Measurements from ENCODE around the gene ZNF184. TPM values are rescaled to one million over a fixed set of nuclear protein-coding genes. Genes with fewer than 3 reads are reported as not detected.
A peak's percentile ranks its signal among the peaks of the same experiment; 100 is the strongest.

The ZNF184 gene
- total and polyA plus RNA-seq, 8 donors, result 1.8 to 21.0 (median 4.5) TPM; not detected in 1

GRCh38 chr6:27477318-27478013, 4.6 kb upstream of the ZNF184 start:
- H3K4me3 ChIP-seq, result peak overlapping the region in 2 of 4 donors; percentile 49 to 79
- no peaks in the 10 kb centered on the region for H3K9me3 ChIP-seq
- DNase-seq, result no peak
- no peaks in the 10 kb centered on the region for H3K27me3 ChIP-seq
- peak overlapping the region in 2 of 5 donors; percentile 97 to 99 for H3K27ac ChIP-seq
- no peaks in the 10 kb centered on the region for H3K36me3 ChIP-seq
- no peak for TF ChIP-seq EP300 (IDR thresholded peaks at IDR 0.05)
- TF ChIP-seq, protein P1, sequence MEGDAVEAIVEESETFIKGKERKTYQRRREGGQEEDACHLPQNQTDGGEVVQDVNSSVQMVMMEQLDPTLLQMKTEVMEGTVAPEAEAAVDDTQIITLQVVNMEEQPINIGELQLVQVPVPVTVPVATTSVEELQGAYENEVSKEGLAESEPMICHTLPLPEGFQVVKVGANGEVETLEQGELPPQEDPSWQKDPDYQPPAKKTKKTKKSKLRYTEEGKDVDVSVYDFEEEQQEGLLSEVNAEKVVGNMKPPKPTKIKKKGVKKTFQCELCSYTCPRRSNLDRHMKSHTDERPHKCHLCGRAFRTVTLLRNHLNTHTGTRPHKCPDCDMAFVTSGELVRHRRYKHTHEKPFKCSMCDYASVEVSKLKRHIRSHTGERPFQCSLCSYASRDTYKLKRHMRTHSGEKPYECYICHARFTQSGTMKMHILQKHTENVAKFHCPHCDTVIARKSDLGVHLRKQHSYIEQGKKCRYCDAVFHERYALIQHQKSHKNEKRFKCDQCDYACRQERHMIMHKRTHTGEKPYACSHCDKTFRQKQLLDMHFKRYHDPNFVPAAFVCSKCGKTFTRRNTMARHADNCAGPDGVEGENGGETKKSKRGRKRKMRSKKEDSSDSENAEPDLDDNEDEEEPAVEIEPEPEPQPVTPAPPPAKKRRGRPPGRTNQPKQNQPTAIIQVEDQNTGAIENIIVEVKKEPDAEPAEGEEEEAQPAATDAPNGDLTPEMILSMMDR (IDR thresholded peaks at IDR 0.05), result no peak
- WGBS, 5 donors, result 56 to 73% (median 63%) methylated on average over 8 of the region's 8 CpGs
- intact Hi-C loops (cut with DNase I; ENCODE audit: low total_unique reads), result no loop called here
- peaks cover 0 to 25% (median 16%) of the 10 kb centered on the region in 4 donors for H3K4me1 ChIP-seq

DNA sequence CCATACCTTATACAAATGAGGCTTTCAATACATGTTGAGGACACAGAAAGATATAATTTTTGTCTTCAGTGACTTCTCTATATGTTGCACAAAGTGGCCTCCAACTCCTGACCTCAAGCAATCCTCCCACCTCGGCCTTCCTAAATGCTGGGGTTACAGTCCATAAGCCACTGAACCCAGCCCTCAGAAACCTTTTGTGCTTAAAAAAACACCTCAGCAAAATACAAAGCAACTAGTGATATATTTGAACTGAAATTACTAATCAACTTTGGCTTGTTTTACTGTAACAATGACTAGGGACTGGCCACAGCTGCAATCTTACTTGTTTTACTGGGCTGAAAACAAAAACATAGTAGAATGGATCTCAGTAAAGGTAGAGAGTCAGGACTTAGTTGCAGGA, 3.2 kb upstream of the ZNF184 start:
- intact Hi-C loops (cut with DNase I; ENCODE audit: low total_unique reads), result no loop called here
- no peaks in the 10 kb centered on the region for H3K36me3 ChIP-seq

DNA sequence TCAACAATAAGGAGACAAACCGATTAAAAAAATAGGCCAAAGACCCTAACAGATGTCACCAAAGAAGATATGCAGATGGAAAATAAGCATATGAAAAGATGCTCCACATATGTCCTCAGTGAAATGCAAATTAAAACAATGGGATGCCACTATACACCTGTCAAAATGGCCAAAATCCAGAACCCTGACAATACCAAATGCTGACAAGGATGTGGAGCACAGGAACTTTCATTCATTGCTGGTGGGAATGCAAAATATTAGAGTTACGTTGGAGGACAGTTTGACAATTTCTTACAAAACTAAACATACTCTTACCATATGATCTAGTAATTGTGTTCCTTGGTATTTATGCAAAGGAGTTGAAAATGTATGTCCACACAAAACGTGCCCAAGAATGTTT, 1.8 kb upstream of the ZNF184 start:
- WGBS, 5 donors, result 76 to 86% (median 80%) methylated on average over 3 of the region's 3 CpGs
- peaks cover 0 to 6% (median 3%) of the 10 kb centered on the region in 4 donors for H3K36me3 ChIP-seq
- H3K27ac ChIP-seq, result no peak overlapping the region
- no peak for TF ChIP-seq POLR2AphosphoS5 (IDR thresholded peaks at IDR 0.05)
- H3K4me3 ChIP-seq, result no peak overlapping the region
- H3K27me3 ChIP-seq, result no peaks in the 10 kb centered on the region
- H3K9me3 ChIP-seq, result no peaks in the 10 kb centered on the region
- no peak for DNase-seq
- intact Hi-C loops (cut with DNase I; ENCODE audit: low total_unique reads), result no loop called here
- peaks cover 15 to 49% (median 34%) of the 10 kb centered on the region in 4 donors for H3K4me1 ChIP-seq

More for the DNA sequence above, 3.2 kb upstream of the ZNF184 start:
- WGBS, 5 donors, result 78 to 100% (median 93%) methylated on average over 1 of the region's 1 CpG
- peaks cover 12 to 38% (median 29%) of the 10 kb centered on the region in 4 donors for H3K4me1 ChIP-seq
- H3K9me3 ChIP-seq, result no peaks in the 10 kb centered on the region
- no peak for TF ChIP-seq POLR2AphosphoS5 (IDR thresholded peaks at IDR 0.05)
- no peak for TF ChIP-seq POLR2A (IDR thresholded peaks at IDR 0.05)
- TF ChIP-seq EP300 (IDR thresholded peaks at IDR 0.05), result no peak
- TF ChIP-seq, protein P1 (IDR thresholded peaks at IDR 0.05), result no peak
- no peak overlapping the region for H3K27ac ChIP-seq
- no peak overlapping the region for H3K4me3 ChIP-seq
- no peak for DNase-seq
- H3K27me3 ChIP-seq, result no peaks in the 10 kb centered on the region

GRCh38 chr6:27474172-27474465, 1.2 kb upstream of the ZNF184 start:
- Histone ChIP-seq H3K9me3 (no peaks in the 10 kb centered on the region), H3K4me3 (peak overlapping the region in 2 of 4 donors; percentile 70 to 78), H3K4me1 (peaks cover 15 to 55% (median 34%) of the 10 kb centered on the region in 4 donors), H3K36me3 (peaks cover 0 to 11% (median 7%) of the 10 kb centered on the region in 4 donors), H3K27me3 (no peaks in the 10 kb centered on the region), H3K27ac (no peak overlapping the region)
- DNase-seq, result no peak
- TF ChIP-seq POLR2A (IDR thresholded peaks at IDR 0.05) (no peak), POLR2AphosphoS5 (IDR thresholded peaks at IDR 0.05) (no peak), EP300 (IDR thresholded peaks at IDR 0.05) (no peak)
- TF ChIP-seq, protein P1 (IDR thresholded peaks at IDR 0.05), result no peak
- intact Hi-C loops (cut with DNase I; ENCODE audit: low total_unique reads), result no loop called here
- 86 to 91% (median 90%) methylated on average over 4 of the region's 4 CpGs for WGBS, 5 donors

GRCh38 chr6:27472182-27472616, 706 bp downstream of the ZNF184 start:
- 0 to 4% (median 1%) methylated on average over 12 to 13 of the region's 13 CpGs for WGBS, 5 donors
- Histone ChIP-seq H3K9me3 (no peaks in the 10 kb centered on the region), H3K4me1 (peaks cover 13 to 47% (median 27%) of the 10 kb centered on the region in 4 donors), H3K27me3 (no peaks in the 10 kb centered on the region), H3K36me3 (peaks cover 4 to 30% (median 25%) of the 10 kb centered on the region in 4 donors), H3K4me3 (peak overlapping the region; percentile 63 to 79 (median 74)), H3K27ac (peak overlapping the region; percentile 87 to 97 (median 94))
- intact Hi-C loops (cut with DNase I; ENCODE audit: low total_unique reads), result no loop called here
- TF ChIP-seq POLR2AphosphoS5 (IDR thresholded peaks at IDR 0.05) (peak in 1 of 3 donors; percentile 41), POLR2A (IDR thresholded peaks at IDR 0.05) (no peak)
- DNase-seq, result peak in 1 of 2 donors; percentile 93

All from stomach (tissue), 9 donors.